GM10266 (cell line): Measurements from ENCODE around the gene SLC8A1.

Source experiments
- DNase-seq: peaks from one replicate; pipeline ENCODE4 v3.0.0; 2012; ENCODE audit errors: extremely low spot score
- CTCF ChIP-seq: IDR thresholded peaks from 2 replicates; pipeline ENCODE4 v1.5.1; 2012; ENCODE audit warnings: mild to moderate bottlenecking, low read depth; ENCODE audit not compliant: control insufficient read depth, insufficient read depth; ENCODE audit errors: missing control alignments

Gene SLC8A1

DNA sequence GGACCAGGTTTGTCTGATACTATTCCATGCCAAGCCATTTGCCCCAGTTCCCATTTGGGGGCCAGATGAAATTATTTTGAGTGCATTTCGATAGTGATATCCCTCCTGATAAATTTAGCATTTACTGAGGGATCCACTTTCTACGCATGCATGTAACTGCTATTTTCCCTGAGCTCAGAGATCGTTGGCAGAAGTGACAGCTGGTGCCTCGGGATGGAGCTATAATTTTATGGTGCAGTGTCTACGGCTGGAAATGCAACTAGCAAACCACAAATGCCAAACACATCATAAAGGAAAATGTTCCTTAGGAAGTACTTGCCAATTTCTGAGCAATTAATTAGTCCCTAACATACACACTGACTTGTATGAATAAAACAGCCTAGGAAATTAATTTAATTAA, 254.8 kb downstream of the SLC8A1 start:
- DNase-seq = no peak
- no peak for TF ChIP-seq CTCF

DNA sequence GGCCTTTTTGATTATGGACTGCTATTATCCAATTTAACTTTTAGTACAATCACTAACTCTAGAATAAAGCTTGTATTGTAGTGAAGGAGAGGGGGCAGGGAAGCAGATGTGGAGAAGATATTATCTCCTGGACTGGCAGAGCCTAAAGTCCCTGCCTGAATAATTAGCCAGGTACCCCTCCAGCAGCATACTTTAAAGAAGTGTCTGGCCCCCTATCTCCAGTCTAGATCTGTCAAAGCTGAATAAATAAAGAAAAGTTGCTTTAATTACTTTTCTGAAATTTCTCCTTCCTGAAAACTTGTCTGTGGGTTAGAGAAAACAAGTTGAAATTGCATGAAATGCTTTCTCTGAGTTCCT, 258.2 kb downstream of the SLC8A1 start:
- TF ChIP-seq CTCF = no peak
- DNase-seq = no peak

GRCh38 chr2:40192864-40193669, 258.8 kb downstream of the SLC8A1 start:
- TF ChIP-seq CTCF = no peak
- DNase-seq = no peak

- no peak for TF ChIP-seq CTCF
- no peak for DNase-seq
Measured at GRCh38 chr2:40190457-40190856, 261.4 kb downstream of the SLC8A1 start.

DNA sequence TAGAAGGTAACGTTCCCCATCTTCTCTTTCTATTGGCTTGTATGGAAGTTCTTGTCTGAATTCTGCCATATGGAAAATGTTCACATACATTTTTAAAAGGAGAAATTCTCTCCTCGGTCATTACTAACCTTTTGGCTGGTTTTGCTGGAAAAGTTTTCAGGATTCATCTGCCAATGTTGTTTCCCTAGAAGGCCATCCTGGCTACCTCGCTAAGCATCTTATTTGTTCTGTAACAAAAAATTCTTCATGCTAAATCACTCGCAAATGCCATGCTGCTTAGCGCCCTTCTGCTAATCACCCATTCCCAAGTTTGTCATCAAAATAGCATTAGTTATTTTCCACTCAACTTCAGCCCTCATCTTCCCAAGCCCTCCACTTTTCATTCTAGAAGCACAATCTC, 262.0 kb downstream of the SLC8A1 start:
- no peak for DNase-seq
- no peak for TF ChIP-seq CTCF

- no peak for TF ChIP-seq CTCF
- DNase-seq = no peak
Measured at GRCh38 chr2:40187054-40187453, 264.8 kb downstream of the SLC8A1 start.

GRCh38 chr2:40184551-40184950, 267.3 kb downstream of the SLC8A1 start:
- no peak for DNase-seq
- no peak for TF ChIP-seq CTCF
